Ecto neural progenitor cell (in vitro differentiated cells): Measurements from ENCODE around the gene IFNK.
A peak's percentile ranks its signal among the peaks of the same experiment; 100 is the strongest.
"Not testable (repeated sequence)": the region's sequence is repeated elsewhere in the genome, so short reads cannot be mapped to it uniquely, and the experiment has no call there.

Experiments used
- DNase-seq: peaks from one replicate; pipeline ENCODE4 v3.0.0-alpha.2; 2018; ENCODE audit warnings: low spot score

Gene IFNK, protein sequence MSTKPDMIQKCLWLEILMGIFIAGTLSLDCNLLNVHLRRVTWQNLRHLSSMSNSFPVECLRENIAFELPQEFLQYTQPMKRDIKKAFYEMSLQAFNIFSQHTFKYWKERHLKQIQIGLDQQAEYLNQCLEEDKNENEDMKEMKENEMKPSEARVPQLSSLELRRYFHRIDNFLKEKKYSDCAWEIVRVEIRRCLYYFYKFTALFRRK

GRCh38 chr9:27524236-27524635, at the start of gene IFNK:
Gene IFNK (plus strand): TSS chr9:27524290. CDS start chr9:27524337, 47 bp downstream.
- DNase-seq = no peak

DNA sequence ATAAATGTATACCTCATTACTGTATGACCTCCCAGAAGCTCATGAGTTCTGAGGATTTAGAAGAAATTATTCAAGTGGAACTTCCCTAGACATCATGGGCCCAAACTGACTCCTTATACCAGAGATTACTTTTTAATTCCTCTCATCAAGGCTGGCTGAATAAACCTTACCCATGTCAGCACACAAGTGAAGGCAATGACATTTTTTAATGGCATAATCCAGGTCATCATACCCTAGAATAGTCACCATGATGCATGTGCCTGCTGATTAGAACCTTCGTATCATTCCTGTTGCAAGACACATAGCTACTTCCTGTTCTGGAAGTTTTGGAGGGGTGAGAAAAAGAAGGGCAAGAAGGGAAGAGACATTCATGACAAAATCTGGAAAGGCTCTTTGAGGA, 49.8 kb upstream of the IFNK start:
- DNase-seq = no peak

GRCh38 chr9:27475057-27475595, 49.0 kb upstream of the IFNK start:
- DNase-seq = no peak

- DNase-seq = no peak
Measured at GRCh38 chr9:27476870-27477515, 47.1 kb upstream of the IFNK start.

GRCh38 chr9:27478322-27478721, 45.8 kb upstream of the IFNK start:
- no peak for DNase-seq

DNA sequence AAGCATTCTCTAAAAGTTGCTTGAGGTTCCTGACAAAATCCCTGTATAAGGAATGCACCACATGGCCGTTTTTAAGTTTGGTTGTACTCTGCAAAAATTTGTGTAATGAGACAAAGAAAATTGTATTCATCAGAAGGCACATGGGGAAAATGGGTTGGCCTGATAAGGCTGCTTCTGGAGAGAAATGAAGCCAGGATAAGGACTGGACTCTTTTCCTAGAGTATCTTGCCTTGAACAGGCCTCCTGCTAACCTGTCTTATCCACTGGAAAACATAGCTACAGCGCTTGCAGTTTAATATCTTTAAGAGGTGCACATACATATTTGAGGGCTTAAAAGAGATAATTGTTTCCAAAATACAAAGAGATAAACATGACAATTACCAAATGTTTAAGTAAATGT, 41.4 kb upstream of the IFNK start:
- no peak for DNase-seq

DNA sequence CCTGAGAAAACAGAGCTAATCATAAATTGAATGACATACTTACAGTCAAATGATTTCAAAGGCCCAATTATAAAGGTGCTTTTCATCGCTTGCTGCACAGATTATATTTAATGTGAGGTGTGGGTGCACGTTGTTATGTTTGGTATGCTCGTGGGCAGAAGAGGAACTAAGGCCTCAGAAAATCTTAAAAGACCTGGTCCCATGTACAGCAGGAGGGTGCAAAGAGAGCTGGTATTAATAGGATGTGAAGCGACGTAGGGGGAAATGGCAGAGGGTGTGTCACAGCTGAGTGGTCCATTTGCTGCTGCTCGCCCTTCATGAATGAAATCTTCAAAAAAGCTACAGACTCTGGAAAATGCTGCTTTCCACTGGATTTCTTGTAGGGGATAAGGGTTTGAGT, 40.5 kb upstream of the IFNK start:
- DNase-seq = no peak

- DNase-seq = no peak
Measured at GRCh38 chr9:27485158-27485557, 38.9 kb upstream of the IFNK start.

DNA sequence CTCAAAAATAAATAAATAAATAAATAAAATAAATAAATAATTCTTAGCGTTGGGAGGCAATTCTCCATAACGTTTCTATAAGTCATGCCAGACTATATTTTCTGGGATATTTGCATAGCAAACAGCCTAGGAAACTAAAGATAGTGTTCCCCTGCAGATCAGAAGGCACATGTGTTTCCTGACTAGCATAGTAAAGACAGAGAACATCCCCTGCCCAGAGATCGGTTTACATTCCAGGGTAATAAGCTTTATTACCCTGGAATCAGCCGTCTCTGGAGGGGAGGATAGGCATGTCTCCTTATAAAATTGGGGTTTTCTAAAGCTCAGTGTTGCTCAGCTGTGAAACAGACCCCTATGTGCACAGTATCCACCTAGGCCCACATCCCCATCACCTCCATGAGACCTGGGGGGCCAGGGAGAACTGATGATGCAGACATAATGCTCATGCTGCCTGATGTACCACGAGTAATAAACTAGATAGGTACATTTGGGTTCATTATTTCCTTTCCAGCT, 36.9 kb upstream of the IFNK start:
- no peak for DNase-seq

DNA sequence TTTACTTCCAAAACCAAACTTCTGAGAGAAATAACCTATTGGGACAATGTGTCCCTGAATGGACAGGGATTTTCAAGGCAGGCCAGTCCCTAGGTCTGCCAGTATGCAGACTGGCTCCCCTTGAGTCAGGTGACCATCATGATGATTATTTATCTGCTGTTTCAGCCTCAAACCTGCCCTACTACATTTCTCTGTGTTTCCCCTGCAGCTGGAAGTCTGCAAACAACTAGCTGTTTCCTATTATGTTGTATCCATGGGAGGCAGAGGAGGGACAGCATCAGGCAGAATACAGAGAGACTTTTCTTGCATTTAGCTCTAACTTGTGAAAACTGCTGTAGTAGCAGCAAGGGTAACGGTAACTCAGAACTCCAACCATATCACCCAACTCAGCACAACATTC, 36.2 kb upstream of the IFNK start:
- DNase-seq = no peak

DNA sequence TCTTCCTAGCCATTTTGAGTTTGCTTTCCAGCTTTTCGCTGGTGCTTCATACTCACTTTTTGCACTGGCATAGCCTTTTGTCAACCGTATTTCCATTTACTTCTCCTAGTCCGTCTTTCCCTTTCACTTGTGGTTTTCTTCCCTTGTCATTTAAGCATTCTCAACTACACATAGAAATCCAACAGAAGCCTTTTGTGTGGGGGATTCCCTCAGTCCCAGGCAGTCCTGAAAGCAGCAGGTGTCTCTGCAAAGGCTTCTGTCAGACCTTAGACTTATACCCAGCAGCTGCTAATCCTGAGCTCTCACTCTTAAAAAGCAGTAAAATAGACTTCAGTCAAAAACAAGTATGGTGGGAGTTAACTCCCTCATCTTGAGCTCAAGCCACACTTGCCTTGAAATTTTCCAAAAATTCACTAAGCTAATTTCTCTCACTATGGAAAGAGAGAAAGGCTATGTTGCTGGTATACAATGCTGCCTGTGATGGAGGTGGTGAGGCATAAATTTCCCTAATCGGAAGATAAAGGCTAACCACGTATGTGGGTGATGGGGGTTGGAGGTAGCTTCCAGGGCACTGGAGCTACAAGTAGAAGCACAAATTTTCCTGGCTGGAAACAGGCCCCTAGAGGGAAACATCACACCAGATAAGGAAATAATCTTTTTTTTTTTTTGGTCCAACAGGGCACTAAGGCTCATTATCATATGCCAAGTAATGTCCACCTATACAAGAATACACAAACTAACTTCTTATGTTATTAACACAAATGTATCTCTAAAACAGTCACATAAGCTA, 34.8 kb upstream of the IFNK start:
- peak; percentile 53 for DNase-seq

DNA sequence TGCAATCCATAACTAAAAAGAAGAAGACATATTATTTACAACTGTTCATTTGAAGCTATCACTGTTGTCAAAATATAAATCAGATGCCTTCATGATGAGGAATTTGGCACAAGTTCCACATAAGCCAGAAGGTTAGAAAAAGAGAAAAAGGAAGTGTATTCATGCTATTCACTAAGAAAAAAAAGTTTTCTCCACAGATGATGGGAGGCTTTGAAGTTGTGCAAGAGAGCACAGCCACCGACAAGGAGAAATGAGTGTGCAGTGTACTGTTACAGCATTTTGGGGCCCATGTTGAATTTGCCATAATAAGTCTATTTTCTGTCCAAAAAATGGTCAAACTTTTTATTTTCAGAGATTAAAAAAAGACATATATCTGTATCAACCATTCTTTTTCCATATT, 32.9 kb upstream of the IFNK start:
- DNase-seq = no peak

- no peak for DNase-seq
Measured at GRCh38 chr9:27495480-27496134, 28.5 kb upstream of the IFNK start.

DNA sequence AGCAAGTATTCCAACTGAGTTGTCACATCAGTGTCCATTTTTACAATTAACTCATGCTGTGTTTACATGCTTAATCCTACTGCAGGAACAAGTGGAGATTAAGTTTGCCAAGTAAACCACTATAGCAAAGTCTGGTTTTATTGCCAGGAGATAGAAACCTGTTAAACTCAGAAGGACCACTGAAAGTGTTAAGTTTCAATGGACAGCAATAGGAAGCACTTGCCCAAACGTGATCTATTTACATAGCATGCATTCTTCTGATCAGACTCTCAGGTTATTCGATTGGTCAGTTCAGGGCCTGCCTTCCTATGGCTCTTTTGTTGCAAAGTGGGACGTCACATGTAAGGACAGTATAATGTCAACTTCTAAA, 28.0 kb upstream of the IFNK start:
- DNase-seq = no peak

- no peak for DNase-seq
Measured at GRCh38 chr9:27497883-27498417, 26.1 kb upstream of the IFNK start.

- DNase-seq = no peak
Measured at GRCh38 chr9:27499451-27499850, 24.6 kb upstream of the IFNK start.

DNA sequence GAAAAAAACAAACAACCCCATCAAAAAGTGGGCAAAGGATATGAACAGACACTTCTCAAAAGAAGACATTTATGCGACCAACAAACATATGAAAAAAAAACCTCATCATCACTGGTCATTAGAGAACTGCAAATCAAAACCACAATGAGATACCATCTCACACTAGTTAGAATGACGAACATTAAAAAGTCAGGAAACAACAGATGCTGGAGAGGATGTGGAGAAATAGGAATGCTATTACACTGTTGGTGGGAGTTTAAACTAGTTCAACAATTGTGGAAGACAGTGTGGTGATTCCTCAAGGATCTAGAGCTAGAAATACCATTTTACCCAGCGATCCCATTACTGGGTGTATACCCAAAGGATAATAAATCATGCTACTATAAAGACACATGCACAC, 23.2 kb upstream of the IFNK start:
- not testable (repeated sequence) for DNase-seq

DNA sequence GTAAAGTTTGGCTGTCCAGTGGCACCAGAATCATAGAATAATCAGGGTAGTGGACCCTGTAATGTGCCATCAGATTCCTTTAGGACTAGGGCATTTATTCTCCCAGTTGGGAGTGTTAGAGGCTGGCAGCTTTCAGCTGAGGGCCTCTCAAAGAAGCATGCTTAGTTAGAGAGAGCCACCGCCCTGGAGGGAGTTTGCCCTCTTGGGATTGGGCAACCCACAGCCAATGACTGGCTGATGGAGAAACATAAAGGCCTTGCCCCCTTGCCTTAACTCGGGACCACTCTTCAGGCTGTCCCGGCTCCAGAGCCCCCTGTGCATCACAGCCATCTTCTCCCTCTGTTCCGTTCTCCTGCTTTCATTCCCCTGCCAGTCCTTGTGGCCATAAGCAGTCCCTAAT, 20.5 kb upstream of the IFNK start:
- DNase-seq = no peak

DNA sequence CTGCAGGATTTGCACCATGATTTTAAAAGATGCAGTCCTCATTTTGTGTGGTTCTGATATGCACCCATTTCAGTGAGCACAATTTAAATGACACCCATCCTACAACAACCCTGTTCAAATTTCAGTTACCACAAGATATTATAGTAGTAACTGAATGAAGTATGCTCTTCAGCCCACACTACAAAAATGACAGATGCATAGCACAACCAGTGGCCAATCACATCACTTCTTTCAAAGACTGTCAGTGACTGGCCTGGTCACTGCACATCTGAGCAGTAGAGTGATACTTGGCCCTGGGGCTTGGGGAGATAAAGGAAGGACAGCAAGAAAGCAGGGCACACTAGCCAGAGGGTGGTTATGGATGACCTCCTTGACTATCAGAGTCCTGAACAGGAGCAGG, 19.8 kb upstream of the IFNK start:
- DNase-seq = no peak

DNA sequence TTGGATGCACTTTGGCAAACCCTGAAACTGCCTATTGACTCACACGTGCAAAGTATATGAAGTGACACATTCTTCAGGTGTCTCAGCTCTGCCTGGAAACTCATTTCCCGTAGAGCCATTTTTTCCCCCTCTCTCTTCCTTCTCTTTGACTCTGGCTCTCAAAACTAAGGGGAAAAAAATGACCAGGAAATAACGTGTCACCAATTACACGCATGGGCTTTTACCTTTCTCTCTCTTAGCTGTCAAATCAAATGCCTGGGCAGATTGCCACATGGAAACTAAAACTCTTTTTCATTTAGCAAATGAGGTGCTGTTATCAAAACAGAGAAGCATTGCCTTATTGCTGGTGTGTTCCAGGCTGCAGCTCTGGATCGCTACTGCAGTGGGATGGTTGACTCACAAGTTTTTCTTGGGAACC, 18.3 kb upstream of the IFNK start:
- no peak for DNase-seq

DNA sequence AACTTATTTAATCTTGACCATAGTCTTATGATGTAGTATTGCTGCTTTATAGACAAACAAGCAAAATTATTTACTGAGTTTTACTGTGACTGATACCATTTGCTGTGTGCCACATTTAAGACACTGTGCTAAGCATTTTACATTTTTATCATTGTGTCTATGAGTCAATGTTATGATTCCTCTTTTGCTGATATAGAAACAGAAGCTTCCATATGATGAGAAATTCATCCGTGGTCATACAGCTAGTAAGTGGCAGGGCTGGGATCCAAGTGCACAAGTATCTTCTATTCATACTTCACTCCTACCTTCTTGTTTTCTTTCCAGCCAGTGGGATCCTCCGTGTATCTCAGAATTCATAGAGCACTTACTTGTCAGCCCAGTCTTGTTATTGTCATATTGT, 17.1 kb upstream of the IFNK start:
- DNase-seq = no peak

DNA sequence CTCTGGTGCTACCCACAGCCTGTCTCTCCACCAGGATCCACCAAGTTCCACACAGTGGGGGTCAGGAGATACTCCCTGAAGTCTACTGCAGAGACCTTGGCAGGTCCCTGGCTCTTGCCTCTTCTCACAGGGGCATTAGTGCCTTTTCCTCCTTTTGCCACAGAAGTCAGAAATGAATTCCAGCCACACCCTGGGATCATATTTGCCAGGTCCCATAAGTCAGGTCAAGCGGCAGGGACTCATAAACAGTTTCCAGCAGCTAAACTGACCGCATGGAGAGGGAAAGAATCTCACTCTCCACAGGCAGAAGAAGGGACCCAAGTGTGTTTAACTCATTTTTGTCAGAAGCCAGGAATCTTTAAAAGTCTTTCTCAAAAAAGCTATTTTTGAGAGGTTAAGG, 13.3 kb upstream of the IFNK start:
- no peak for DNase-seq
